ENCODE measurements around the gene SMARCA2.

GRCh38 chr9:2196757-2197156, 181.6 kb downstream of the SMARCA2 start:
- TF ChIP-seq, protein P1, sequence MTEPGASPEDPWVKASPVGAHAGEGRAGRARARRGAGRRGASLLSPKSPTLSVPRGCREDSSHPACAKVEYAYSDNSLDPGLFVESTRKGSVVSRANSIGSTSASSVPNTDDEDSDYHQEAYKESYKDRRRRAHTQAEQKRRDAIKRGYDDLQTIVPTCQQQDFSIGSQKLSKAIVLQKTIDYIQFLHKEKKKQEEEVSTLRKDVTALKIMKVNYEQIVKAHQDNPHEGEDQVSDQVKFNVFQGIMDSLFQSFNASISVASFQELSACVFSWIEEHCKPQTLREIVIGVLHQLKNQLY (CRISPR knock-in tag; conservative IDR thresholded peaks at IDR 0.05) = no peak
- TF ChIP-seq CREB1 (IDR thresholded peaks at IDR 0.05) (no peak), CREB1 (CRISPR knock-in tag; IDR thresholded peaks at IDR 0.05) (no peak)

Data from K562 (cell line).